ENCODE data around the gene CST11.

The CST11 gene

GRCh38 chr20:23408957-23409356, 43.7 kb downstream of the CST11 start:
- Histone ChIP-seq H3K4me1 (ENCODE audit: control insufficient read depth, insufficient read depth, low read length) (peaks cover 10% of the 10 kb centered on the region), H3K36me3 (ENCODE audit: control insufficient read depth, insufficient read depth, low read length) (no peaks in the 10 kb centered on the region; the same call in 1 of the 2 replicates), H3K27ac (ENCODE audit: low read depth, low read length) (no peak overlapping the region), H3K27me3 (ENCODE audit: control insufficient read depth, insufficient read depth, low read length) (no peaks in the 10 kb centered on the region), H3K4me3 (ENCODE audit: low read depth, low read length) (no peak overlapping the region), H3K9ac (ENCODE audit: low read depth, low read length) (no peak overlapping the region), H3K9me3 (ENCODE audit: control insufficient read depth, insufficient read depth, low read length) (no peaks in the 10 kb centered on the region)

DNA sequence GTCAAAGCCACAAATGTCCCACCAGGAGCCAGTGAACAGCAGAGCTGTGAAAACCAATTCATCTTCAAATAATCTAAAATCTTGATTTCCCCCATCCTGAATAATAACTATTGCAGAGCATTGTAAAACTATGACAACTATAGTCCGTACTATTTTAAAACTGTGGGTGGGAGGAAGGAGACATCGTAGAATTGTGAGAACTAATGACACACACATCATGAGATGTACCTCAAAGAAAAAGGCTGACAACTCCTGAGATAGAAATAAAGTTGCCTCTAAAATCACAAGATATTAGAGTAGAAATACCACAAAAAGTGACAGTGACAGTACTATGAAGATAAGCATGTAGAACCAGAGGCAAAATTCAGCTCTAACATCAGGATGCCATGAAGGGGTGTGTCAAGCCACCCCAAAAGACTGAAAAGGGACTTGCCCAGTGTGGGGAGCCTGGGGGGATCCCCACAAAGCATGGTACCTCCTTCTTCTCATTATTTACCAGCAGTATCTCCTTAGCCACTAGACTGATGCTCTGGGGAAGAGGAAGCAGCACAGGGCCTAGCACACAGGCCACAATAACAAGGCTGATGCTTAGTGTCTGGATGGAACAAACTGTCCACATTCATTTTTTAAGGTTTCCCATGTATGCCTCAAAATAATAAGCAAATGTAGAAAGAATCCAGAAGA, 44.8 kb downstream of the CST11 start:
- H3K36me3 ChIP-seq (ENCODE audit: control insufficient read depth, insufficient read depth, low read length): peaks cover 2% of the 10 kb centered on the region
- H3K4me1 ChIP-seq (ENCODE audit: control insufficient read depth, insufficient read depth, low read length): peaks cover 10% of the 10 kb centered on the region
- H3K27ac ChIP-seq (ENCODE audit: low read depth, low read length): no peak overlapping the region
- H3K27me3 ChIP-seq (ENCODE audit: control insufficient read depth, insufficient read depth, low read length): no peaks in the 10 kb centered on the region
- no peaks in the 10 kb centered on the region for H3K9me3 ChIP-seq (ENCODE audit: control insufficient read depth, insufficient read depth, low read length)
- no peak overlapping the region for H3K9ac ChIP-seq (ENCODE audit: low read depth, low read length)
- no peak overlapping the region for H3K4me3 ChIP-seq (ENCODE audit: low read depth, low read length)

- Histone ChIP-seq H3K36me3 (ENCODE audit: control insufficient read depth, insufficient read depth, low read length) (peaks cover 12% of the 10 kb centered on the region), H3K4me1 (ENCODE audit: control insufficient read depth, insufficient read depth, low read length) (peaks cover 10% of the 10 kb centered on the region), H3K27me3 (ENCODE audit: control insufficient read depth, insufficient read depth, low read length) (no peaks in the 10 kb centered on the region), H3K9ac (ENCODE audit: low read depth, low read length) (no peak overlapping the region), H3K4me3 (ENCODE audit: low read depth, low read length) (no peak overlapping the region), H3K27ac (ENCODE audit: low read depth, low read length) (no peak overlapping the region), H3K9me3 (ENCODE audit: control insufficient read depth, insufficient read depth, low read length) (no peaks in the 10 kb centered on the region)
These were observed 45.8 kb downstream of the CST11 start for GRCh38 chr20:23406880-23407279.

DNA sequence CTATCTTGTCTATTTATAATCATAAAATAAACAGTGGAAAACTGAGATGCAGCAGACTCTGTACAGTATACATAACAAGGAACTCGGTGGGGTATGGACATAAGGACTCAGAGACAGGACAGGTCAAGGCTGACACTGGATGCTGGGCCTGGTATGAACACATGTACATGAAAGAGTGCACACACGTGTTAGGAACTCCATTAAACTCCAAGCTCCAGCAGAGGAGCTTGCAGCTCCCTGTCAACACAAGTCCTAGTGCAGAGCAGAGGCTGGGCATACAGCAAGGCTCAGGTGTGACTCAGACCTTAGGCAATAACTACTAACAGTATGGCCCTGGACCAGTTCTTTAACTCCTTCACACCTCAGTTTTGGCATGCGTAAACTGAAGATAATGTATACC, 48.5 kb downstream of the CST11 start:
- no peak overlapping the region for H3K27ac ChIP-seq (ENCODE audit: low read depth, low read length)
- no peak overlapping the region for H3K4me3 ChIP-seq (ENCODE audit: low read depth, low read length)
- H3K4me1 ChIP-seq (ENCODE audit: control insufficient read depth, insufficient read depth, low read length): peaks cover 2% of the 10 kb centered on the region; the same call in 1 of the 2 replicates
- H3K36me3 ChIP-seq (ENCODE audit: control insufficient read depth, insufficient read depth, low read length): peaks cover 28% of the 10 kb centered on the region
- no peak overlapping the region for H3K9ac ChIP-seq (ENCODE audit: low read depth, low read length)
- no peaks in the 10 kb centered on the region for H3K9me3 ChIP-seq (ENCODE audit: control insufficient read depth, insufficient read depth, low read length)
- H3K27me3 ChIP-seq (ENCODE audit: control insufficient read depth, insufficient read depth, low read length): no peaks in the 10 kb centered on the region

GRCh38 chr20:23403751-23404150, 48.9 kb downstream of the CST11 start:
- Histone ChIP-seq H3K9ac (ENCODE audit: low read depth, low read length) (no peak overlapping the region), H3K4me3 (ENCODE audit: low read depth, low read length) (no peak overlapping the region), H3K36me3 (ENCODE audit: control insufficient read depth, insufficient read depth, low read length) (peaks cover 31% of the 10 kb centered on the region), H3K27me3 (ENCODE audit: control insufficient read depth, insufficient read depth, low read length) (no peaks in the 10 kb centered on the region), H3K4me1 (ENCODE audit: control insufficient read depth, insufficient read depth, low read length) (no peaks in the 10 kb centered on the region; the same call in 1 of the 2 replicates), H3K9me3 (ENCODE audit: control insufficient read depth, insufficient read depth, low read length) (no peaks in the 10 kb centered on the region), H3K27ac (ENCODE audit: low read depth, low read length) (no peak overlapping the region)

DNA sequence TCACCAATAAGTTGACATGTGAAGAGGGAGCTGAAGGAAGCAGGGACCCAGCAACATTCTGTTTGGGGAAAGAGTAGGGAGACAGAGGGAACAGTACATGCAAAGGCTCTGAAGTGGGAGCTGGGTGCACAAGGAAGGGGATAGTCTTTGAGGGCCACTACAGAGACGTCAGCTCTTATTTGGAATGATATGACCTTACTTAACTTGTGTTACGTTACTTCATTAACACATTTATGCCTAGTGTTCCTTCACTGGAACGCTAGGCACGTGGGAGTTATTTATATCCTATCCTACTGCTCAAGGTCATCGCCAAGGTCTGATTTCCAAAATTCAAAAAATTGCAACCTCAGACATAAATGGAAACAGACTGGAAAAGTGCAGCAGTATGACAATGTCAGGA, 51.6 kb downstream of the CST11 start:
- H3K9ac ChIP-seq (ENCODE audit: low read depth, low read length): no peak overlapping the region
- H3K4me1 ChIP-seq (ENCODE audit: control insufficient read depth, insufficient read depth, low read length): no peaks in the 10 kb centered on the region
- no peaks in the 10 kb centered on the region for H3K9me3 ChIP-seq (ENCODE audit: control insufficient read depth, insufficient read depth, low read length)
- no peak overlapping the region for H3K27ac ChIP-seq (ENCODE audit: low read depth, low read length)
- H3K36me3 ChIP-seq (ENCODE audit: control insufficient read depth, insufficient read depth, low read length): peaks cover 31% of the 10 kb centered on the region
- H3K27me3 ChIP-seq (ENCODE audit: control insufficient read depth, insufficient read depth, low read length): no peaks in the 10 kb centered on the region
- H3K4me3 ChIP-seq (ENCODE audit: low read depth, low read length): no peak overlapping the region

All from HUES48 (cell line).